T-helper 1 cell treated with Interleukin-12 subunit alpha and Interleukin-12 subunit beta and Interleukin-4 antibody, amounts not matched to agents 30 μg/mL and 1 μg/mL, for 36 hours (primary cell): ENCODE measurements around the gene CPAMD8.

ENCODE experiments used
- H3K27ac Mint-ChIP-seq: one replicate; pipeline ENCODE4 v1.8.0; 2021; ENCODE audit warnings: mild to moderate bottlenecking, mixed read lengths
- H3K27me3 Mint-ChIP-seq: one replicate; pipeline ENCODE4 v1.8.0; 2021; ENCODE audit warnings: low read depth, mixed read lengths
- H3K36me3 Mint-ChIP-seq: one replicate; pipeline ENCODE4 v1.8.0; 2021; ENCODE audit warnings: low read depth, mixed read lengths
- H3K4me1 Mint-ChIP-seq: one replicate; pipeline ENCODE4 v1.8.0; 2021; ENCODE audit warnings: low read depth, mixed read lengths
- H3K4me3 Mint-ChIP-seq: one replicate; pipeline ENCODE4 v1.8.0; 2021; ENCODE audit warnings: mild to moderate bottlenecking, moderate library complexity, mixed read lengths
- H3K9me3 Mint-ChIP-seq: one replicate; pipeline ENCODE4 v1.8.0; 2021; ENCODE audit warnings: mixed read lengths

The CPAMD8 gene

DNA sequence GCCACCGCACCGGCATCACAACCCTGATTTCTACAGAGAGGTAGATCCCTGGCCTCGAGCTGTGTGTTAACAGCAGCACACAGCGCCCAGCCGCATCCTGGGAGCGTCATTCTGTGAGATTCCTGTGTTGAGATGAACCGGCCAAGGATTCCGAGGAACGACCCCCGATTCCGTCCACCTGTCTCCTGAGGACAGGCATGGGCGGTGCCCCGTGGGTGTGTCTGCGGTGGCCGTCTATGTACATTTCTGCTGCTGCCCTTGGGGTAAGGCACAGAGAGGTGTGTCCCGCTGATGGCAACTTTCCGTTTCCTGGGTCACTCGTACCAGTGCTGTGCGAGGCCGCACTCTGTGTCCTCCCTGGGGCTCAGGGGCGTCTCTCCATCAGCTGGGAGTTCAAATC, 153.9 kb downstream of the CPAMD8 start:
- peaks cover 37% of the 10 kb centered on the region for H3K36me3 Mint-ChIP-seq
- peaks cover 21% of the 10 kb centered on the region for H3K4me1 Mint-ChIP-seq
- no peaks in the 10 kb centered on the region for H3K9me3 Mint-ChIP-seq
- no peaks in the 10 kb centered on the region for H3K27me3 Mint-ChIP-seq
- no peak overlapping the region for H3K27ac Mint-ChIP-seq
- no peak overlapping the region for H3K4me3 Mint-ChIP-seq

DNA sequence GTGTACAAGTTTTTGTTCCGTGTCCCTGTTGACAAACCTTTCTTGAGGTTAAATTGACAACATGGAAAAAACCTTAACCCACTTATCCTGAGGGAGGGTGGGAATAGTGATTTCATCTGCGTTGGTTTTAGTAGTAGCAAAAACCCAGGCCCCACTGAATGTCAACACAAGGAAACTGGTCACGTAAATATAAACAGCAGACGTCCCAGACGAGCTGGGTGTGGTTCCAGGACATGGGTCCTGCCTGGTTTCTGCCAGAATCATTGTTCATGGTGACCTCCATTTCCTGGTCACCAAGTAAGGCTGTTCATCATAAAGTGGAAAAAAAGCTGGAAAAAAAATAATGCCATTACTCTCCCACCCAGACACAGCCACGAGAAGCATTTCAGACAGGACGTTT, 154.7 kb downstream of the CPAMD8 start:
- Mint-ChIP-seq H3K27me3 (no peaks in the 10 kb centered on the region), H3K4me3 (no peak overlapping the region), H3K9me3 (no peaks in the 10 kb centered on the region), H3K27ac (no peak overlapping the region), H3K36me3 (peaks cover 30% of the 10 kb centered on the region), H3K4me1 (peaks cover 14% of the 10 kb centered on the region)

- no peak overlapping the region for H3K4me3 Mint-ChIP-seq
- no peaks in the 10 kb centered on the region for H3K9me3 Mint-ChIP-seq
- H3K4me1 Mint-ChIP-seq = peaks cover 4% of the 10 kb centered on the region
These were observed 157.2 kb downstream of the CPAMD8 start for GRCh38 chr19:16869331-16869972.

DNA sequence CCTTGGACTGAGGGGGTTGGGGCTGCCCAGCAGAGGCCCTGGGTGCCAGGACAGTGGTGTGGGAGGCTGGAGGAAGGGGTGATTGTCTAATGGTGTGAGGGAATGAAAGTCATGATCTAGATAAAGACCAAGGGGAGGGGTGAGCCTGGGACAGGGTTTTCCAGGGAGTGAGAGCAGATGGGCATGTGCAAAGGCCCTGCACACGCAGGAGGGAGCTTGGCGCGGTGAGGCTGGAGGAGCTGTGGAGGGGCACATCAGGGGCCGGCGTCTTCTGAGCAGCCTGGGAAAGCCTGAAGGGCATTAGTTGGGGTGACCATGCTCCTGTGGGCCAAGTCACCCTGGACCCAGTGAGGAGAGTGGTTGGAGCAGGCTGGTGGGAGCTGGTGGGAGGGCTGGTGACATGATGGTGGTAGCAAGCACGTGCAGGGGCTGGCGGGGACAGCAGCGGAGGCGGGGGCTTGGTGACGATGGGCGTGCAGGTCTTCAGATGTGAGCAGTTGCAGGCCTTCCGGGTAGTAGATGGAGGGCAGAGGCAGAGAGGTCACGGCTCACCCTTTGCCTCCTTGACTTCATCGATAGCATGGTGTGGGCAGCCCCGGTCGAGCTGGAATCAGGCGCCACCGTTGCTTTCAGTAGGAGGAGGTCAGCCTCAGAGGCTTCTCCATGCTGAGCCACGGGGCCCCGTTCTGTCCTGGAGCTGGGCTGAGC, 158.0 kb downstream of the CPAMD8 start:
- H3K4me1 Mint-ChIP-seq = no peaks in the 10 kb centered on the region
- no peaks in the 10 kb centered on the region for H3K9me3 Mint-ChIP-seq
- peaks cover 11% of the 10 kb centered on the region for H3K36me3 Mint-ChIP-seq
- H3K27ac Mint-ChIP-seq = no peak overlapping the region
- no peak overlapping the region for H3K4me3 Mint-ChIP-seq
- no peaks in the 10 kb centered on the region for H3K27me3 Mint-ChIP-seq

More at GRCh38 chr19:16869331-16869972, 157.2 kb downstream of the CPAMD8 start:
- Mint-ChIP-seq H3K27me3 (no peaks in the 10 kb centered on the region), H3K27ac (no peak overlapping the region), H3K36me3 (peaks cover 20% of the 10 kb centered on the region)

- no peaks in the 10 kb centered on the region for H3K9me3 Mint-ChIP-seq
- no peaks in the 10 kb centered on the region for H3K27me3 Mint-ChIP-seq
- no peak overlapping the region for H3K4me3 Mint-ChIP-seq
- H3K27ac Mint-ChIP-seq = no peak overlapping the region
- peaks cover 6% of the 10 kb centered on the region for H3K36me3 Mint-ChIP-seq
- H3K4me1 Mint-ChIP-seq = peaks cover 4% of the 10 kb centered on the region
These were observed 159.4 kb downstream of the CPAMD8 start for GRCh38 chr19:16867211-16867610.

- Mint-ChIP-seq H3K36me3 (peaks cover 5% of the 10 kb centered on the region), H3K9me3 (no peaks in the 10 kb centered on the region), H3K4me3 (no peak overlapping the region), H3K4me1 (peaks cover 6% of the 10 kb centered on the region), H3K27ac (no peak overlapping the region), H3K27me3 (no peaks in the 10 kb centered on the region)
These were observed 163.7 kb downstream of the CPAMD8 start for GRCh38 chr19:16862826-16863415.

DNA sequence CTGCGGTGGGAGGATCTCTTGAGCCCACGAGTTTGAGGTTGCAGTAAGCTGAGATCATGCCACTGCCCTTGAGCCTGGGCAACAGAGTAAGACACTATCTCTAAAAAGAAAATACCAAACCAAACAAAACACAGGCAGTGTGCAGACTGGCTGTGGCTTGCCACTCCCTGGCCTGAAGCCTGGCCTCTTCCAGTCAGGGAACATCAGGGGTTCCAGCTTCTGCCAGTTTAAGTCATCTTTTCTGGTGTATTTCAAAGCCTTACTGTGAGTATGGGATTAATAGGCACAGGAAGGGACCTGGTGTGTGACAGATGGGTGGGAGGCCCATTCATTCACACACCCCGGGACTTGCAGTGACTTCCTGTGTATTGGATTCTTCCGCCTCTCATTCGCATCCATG, 164.8 kb downstream of the CPAMD8 start:
- H3K4me1 Mint-ChIP-seq = peaks cover 6% of the 10 kb centered on the region
- no peaks in the 10 kb centered on the region for H3K9me3 Mint-ChIP-seq
- no peaks in the 10 kb centered on the region for H3K27me3 Mint-ChIP-seq
- H3K27ac Mint-ChIP-seq = no peak overlapping the region
- H3K36me3 Mint-ChIP-seq = peaks cover 6% of the 10 kb centered on the region
- no peak overlapping the region for H3K4me3 Mint-ChIP-seq

- Mint-ChIP-seq H3K4me1 (peaks cover 6% of the 10 kb centered on the region), H3K9me3 (no peaks in the 10 kb centered on the region), H3K27me3 (no peaks in the 10 kb centered on the region), H3K36me3 (peaks cover 5% of the 10 kb centered on the region), H3K27ac (no peak overlapping the region), H3K4me3 (no peak overlapping the region)
These were observed 165.6 kb downstream of the CPAMD8 start for GRCh38 chr19:16861011-16861410.

DNA sequence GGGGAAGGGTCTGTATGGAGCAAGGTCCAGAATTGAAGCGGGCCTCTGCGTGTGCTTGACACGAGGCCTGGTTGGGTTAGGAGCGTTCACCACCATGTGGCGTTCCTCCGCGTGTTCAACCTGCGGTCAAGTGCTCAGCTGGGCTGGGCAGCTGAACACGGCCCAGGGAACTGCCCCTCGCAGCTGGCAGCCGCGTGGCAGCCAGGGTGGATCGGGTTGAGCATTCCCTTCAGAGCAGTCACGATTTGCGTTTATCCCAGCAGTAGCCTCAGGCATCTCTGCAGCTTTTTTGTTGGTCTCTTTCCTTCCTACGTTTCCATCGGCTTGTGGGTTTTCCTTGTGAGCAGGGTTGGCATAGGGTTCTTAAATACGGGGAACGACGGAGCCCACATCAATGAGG, 166.5 kb downstream of the CPAMD8 start:
- peaks cover 6% of the 10 kb centered on the region for H3K4me1 Mint-ChIP-seq
- H3K27ac Mint-ChIP-seq = no peak overlapping the region
- H3K36me3 Mint-ChIP-seq = peaks cover 5% of the 10 kb centered on the region
- no peak overlapping the region for H3K4me3 Mint-ChIP-seq
- H3K9me3 Mint-ChIP-seq = no peaks in the 10 kb centered on the region
- H3K27me3 Mint-ChIP-seq = no peaks in the 10 kb centered on the region

DNA sequence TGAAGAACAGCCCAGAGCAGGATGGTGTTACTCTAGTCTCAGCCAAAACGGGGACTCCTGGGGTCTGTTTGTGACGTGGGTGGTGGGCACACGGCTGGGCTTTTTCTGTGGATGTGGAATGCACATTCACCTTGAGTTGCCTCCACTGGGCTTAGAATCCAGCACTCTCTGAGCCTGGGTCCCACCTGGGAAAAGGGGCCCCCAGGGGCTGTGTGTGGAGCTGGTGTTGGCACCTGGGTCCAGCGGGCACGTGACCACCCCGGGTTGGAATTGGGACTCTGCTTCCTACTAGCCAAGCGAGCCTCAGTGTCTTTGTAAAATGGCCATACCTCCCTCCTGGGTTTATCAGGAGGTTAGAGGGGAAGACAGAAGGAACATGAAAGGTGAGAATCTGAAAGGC, 167.0 kb downstream of the CPAMD8 start:
- Mint-ChIP-seq H3K36me3 (peaks cover 5% of the 10 kb centered on the region), H3K4me1 (peaks cover 6% of the 10 kb centered on the region), H3K9me3 (no peaks in the 10 kb centered on the region), H3K4me3 (no peak overlapping the region), H3K27me3 (no peaks in the 10 kb centered on the region), H3K27ac (no peak overlapping the region)

DNA sequence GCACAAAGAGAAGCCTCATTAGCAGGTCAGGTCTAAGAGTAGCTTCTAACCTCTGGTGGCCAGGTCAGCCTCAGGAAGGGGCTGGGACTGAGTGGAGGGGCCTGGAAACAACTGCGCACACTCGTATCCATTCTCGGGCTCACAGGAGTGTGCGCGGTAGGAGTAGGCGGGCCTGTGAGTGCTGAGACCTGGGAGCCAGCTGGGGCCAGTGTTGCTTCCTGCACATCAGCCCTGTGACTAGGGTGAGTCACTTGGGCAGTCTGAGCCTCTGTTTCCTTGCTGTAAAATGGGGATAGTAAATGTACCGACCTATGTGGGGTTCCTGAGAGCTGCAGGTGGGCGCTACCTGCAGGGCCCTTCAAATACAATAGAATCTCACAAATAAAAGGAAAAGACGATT, 170.5 kb downstream of the CPAMD8 start:
- no peaks in the 10 kb centered on the region for H3K27me3 Mint-ChIP-seq
- no peaks in the 10 kb centered on the region for H3K9me3 Mint-ChIP-seq
- H3K27ac Mint-ChIP-seq = no peak overlapping the region
- no peak overlapping the region for H3K4me3 Mint-ChIP-seq
- peaks cover 1% of the 10 kb centered on the region for H3K4me1 Mint-ChIP-seq
- peaks cover 13% of the 10 kb centered on the region for H3K36me3 Mint-ChIP-seq

- Mint-ChIP-seq H3K4me3 (no peak overlapping the region), H3K9me3 (no peaks in the 10 kb centered on the region), H3K27me3 (no peaks in the 10 kb centered on the region), H3K27ac (no peak overlapping the region), H3K36me3 (peaks cover 17% of the 10 kb centered on the region), H3K4me1 (no peaks in the 10 kb centered on the region)
These were observed 173.5 kb downstream of the CPAMD8 start for GRCh38 chr19:16853066-16853465.

- Mint-ChIP-seq H3K27me3 (no peaks in the 10 kb centered on the region), H3K9me3 (no peaks in the 10 kb centered on the region), H3K4me3 (no peak overlapping the region), H3K27ac (no peak overlapping the region), H3K4me1 (no peaks in the 10 kb centered on the region), H3K36me3 (peaks cover 21% of the 10 kb centered on the region)
These were observed 175.4 kb downstream of the CPAMD8 start for GRCh38 chr19:16851031-16851712.

DNA sequence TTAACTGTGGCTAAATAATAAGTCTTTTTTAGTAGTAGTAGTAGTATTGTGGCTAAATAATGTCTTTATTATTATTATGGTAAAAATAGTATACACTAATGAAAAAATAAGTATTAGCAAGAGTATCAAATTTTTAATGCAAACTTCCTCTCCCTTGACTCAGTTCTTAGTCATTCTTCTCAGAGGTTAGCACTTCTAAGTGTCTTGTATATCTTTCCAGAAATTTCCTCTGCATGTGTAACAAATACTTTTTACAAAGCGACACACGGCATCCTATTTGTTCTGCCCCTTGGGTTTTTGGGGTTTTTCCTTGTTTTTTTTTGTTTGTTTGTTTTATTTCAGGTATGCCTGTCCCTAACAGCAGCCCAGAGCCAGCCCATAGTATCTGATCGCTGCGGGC, 176.5 kb downstream of the CPAMD8 start:
- Mint-ChIP-seq H3K27ac (no peak overlapping the region), H3K4me1 (no peaks in the 10 kb centered on the region), H3K27me3 (no peaks in the 10 kb centered on the region), H3K36me3 (peaks cover 24% of the 10 kb centered on the region), H3K9me3 (no peaks in the 10 kb centered on the region), H3K4me3 (no peak overlapping the region)

- peaks cover 2% of the 10 kb centered on the region for H3K4me1 Mint-ChIP-seq
- H3K9me3 Mint-ChIP-seq = no peaks in the 10 kb centered on the region
- H3K27me3 Mint-ChIP-seq = no peaks in the 10 kb centered on the region
- no peak overlapping the region for H3K27ac Mint-ChIP-seq
- H3K4me3 Mint-ChIP-seq = no peak overlapping the region
- peaks cover 22% of the 10 kb centered on the region for H3K36me3 Mint-ChIP-seq
These were observed 177.4 kb downstream of the CPAMD8 start for GRCh38 chr19:16849168-16849567.
